AG09309 (cell line): Measurements from ENCODE around the gene AKAP8.
A peak's percentile ranks its signal among the peaks of the same experiment; 100 is the strongest.
"Not testable (repeated sequence)": the region's sequence is repeated elsewhere in the genome, so short reads cannot be mapped to it uniquely, and the experiment has no call there.

Experiments used
- DNase-seq: peaks from one replicate; pipeline ENCODE4 v3.0.0-alpha.2; 2010; ENCODE audit warnings: low read depth
- H3K4me3 ChIP-seq: 2 replicates; pipeline ENCODE4 v1.5.1; 2011; ENCODE audit warnings: mild to moderate bottlenecking, low read depth, low read length, moderate library complexity; ENCODE audit not compliant: control insufficient read depth
- TF ChIP-seq, protein P1 (sequence below): IDR thresholded peaks from 2 replicates; pipeline ENCODE4 v1.5.1; 2011; ENCODE audit warnings: mild to moderate bottlenecking, low read depth, low read length, inconsistent platforms; ENCODE audit not compliant: insufficient read depth, control insufficient read depth; ENCODE audit errors: missing control alignments

The AKAP8 gene

DNA sequence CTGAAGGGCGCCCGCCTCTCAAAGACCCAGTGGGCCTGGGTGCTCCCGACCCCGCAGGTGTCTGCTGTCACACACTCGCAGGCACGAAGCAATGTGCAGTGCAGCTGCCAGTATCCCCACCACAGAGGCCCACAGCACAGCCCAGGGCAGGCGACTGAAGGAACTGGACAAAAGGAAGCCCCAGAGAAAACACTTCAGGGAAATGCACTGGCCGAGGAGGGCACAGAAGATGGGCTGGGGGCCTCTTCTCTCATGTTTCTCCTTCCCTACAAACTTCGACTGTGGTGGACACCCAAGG is 10.0 kb downstream of the AKAP8 start:
- no peak for DNase-seq
- H3K4me3 ChIP-seq, result no peak overlapping the region
- TF ChIP-seq, protein P1, sequence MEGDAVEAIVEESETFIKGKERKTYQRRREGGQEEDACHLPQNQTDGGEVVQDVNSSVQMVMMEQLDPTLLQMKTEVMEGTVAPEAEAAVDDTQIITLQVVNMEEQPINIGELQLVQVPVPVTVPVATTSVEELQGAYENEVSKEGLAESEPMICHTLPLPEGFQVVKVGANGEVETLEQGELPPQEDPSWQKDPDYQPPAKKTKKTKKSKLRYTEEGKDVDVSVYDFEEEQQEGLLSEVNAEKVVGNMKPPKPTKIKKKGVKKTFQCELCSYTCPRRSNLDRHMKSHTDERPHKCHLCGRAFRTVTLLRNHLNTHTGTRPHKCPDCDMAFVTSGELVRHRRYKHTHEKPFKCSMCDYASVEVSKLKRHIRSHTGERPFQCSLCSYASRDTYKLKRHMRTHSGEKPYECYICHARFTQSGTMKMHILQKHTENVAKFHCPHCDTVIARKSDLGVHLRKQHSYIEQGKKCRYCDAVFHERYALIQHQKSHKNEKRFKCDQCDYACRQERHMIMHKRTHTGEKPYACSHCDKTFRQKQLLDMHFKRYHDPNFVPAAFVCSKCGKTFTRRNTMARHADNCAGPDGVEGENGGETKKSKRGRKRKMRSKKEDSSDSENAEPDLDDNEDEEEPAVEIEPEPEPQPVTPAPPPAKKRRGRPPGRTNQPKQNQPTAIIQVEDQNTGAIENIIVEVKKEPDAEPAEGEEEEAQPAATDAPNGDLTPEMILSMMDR, result no peak

DNA sequence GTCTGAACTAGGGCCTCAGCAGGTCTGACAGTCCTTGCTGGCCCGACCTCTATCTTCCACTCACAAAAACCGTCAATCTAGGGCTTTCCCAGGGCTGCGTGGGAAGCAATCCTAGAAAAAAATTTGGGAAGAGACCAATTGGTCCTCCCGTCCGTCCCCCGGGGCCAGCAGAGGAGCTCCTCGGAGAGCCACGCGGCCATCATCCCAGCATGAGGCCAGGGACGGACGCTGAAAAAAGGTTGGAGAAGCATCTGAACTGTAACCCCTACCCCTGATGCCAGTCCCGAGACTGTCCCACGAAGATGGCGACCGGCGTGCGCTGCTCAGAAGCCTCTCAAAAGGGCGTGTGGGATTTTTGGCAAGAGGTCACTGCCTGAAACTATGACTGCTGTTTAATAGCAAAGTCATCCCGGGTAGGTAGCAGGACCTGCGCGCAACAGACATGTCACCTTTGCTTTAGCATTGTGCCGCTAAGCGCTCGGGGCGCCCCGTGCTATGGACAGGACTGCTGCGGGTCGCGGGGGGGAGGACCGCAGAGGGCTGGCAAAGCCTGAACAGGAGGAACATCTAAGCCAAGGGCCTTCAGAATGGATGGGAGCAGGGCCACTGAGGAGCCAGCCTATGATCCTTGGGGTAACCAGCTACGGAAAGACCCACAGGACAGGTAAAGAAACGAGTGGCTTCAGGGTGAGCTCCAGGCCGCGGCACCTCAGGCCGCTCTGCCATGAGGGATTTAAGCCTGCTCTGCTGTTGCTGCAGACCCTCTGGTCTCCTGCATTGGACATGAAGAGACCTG is 10.6 kb downstream of the AKAP8 start:
- DNase-seq, result no peak
- H3K4me3 ChIP-seq, result no peak overlapping the region
- TF ChIP-seq, protein P1, result no peak

DNA sequence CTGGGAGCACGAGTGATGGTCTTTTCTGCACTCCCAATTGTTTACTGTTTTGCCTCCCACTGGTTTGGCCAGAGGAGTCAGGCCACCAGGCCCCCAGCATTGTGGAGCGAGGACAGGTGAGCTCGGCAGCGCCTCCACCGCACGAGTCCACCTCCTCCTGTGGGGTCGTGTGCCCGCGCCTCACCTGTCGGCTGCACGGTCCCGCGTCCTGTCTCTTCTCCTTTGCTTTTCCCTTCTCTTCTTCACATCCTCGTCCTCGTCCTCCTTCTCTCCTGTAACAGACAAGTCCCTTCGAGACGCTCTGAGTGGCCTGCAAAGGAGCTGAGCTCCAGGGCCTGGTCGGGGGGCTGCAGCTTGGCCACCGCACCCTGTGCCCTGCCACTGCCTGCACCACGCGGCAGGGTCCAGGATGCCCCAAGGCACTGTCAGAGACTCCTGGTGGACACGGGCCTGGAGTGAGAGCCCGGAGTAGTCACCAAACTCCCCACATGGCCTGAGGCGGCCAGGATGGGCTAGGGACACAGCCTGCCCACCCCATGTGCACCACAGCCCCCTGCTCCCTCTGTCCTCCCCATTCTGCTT is 11.4 kb downstream of the AKAP8 start:
- no peak for DNase-seq
- TF ChIP-seq, protein P1, result no peak
- no peak overlapping the region for H3K4me3 ChIP-seq

DNA sequence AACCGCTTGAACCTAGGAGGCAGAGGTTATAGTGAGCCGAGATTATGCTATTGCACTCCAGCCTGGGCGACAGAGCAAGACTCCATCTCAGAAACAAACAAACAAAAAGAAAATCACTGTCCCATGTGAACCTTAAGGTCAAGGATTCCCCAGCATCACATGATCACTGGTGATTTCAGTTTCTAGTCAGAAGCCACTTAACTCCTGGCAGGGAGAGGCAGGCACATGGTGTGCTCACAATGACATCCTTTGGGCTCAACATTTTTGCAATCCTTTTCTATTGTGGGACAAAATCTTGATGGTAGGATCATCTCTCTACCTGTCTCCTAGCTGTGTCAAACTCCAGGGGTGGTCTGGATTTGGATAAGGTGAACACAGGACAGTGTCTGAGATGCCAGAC is 12.1 kb downstream of the AKAP8 start:
- TF ChIP-seq, protein P1, result no peak
- no peak for DNase-seq
- H3K4me3 ChIP-seq, result no peak overlapping the region

DNA sequence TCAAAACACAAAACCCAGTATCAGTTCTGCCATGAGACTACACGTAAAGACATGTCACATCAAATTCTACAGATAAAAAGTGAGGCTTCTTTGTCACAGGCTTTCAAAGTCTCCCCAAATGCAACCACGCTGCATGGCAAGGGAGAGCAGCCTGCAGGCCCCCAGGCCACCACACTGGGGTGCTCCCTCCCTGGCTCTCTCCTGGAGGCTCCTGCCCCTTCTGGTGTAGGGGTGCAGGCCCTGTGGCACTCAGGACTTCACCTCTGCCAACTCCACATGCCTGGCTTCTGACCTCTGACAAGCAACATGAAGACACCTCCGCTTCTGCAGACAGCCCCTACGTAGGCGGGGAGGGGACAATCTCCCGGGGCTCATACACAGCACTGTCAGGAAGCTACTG is 14.3 kb downstream of the AKAP8 start:
- TF ChIP-seq, protein P1, result peak; percentile 14
- no peak for DNase-seq
- H3K4me3 ChIP-seq, result no peak overlapping the region

DNA sequence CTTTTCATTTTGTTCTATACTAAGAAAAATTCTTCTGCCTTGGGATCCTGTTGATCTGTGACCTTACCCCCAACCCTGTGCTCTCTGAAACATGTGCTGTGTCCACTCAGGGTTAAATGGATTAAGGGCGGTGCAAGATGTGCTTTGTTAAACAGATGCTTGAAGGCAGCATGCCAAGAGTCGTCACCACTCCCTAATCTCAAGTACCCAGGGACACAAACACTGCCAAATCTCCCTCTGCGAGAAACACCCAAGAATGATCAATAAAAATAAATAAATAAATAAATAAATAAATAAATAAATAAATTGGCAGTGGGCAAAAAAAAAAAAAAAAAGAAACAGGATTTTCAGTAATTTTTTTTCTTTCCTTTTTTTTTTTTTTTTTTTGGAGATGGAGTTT is 15.8 kb downstream of the AKAP8 start:
- DNase-seq, H3K4me3 ChIP-seq: not testable (repeated sequence)

DNA sequence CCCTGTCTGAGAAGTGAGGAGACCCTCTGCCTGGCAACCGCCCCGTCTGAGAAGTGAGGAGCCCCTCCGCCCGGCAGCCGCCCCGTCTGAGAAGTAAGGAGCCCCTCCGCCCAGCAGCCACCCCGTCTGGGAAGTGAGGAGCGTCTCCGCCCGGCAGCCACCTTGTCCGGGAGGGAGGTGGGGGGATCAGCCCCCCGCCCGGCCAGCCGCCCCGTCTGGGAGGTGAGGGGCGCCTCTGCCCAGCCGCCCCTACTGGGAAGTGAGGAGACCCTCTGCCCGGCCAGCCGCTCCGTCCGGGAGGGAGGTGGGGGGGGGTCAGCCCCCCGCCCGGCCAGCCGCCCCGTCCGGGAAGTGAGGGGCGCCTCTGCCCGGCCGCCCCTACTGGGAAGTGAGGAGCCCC is 16.5 kb downstream of the AKAP8 start:
- not testable (repeated sequence) for H3K4me3 ChIP-seq, DNase-seq

DNA sequence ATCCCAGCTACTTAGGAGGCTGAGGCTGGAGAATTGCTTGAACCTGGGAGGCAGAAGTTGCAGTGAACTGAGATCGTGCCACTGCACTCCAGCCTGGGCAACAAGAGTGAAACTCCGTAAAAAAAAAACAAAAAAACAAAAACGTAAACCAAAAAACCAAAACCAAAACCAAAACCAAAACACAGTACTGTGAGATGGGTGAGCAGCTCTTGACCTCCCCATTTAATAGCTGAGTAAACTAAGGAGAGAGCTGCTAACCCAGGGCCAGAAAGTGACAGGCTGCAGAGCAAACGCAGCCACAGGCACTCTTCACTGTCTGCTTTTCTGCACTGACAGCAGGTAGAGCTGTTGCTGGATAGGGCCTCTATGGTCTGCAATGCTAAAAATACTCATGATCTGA is 19.6 kb downstream of the AKAP8 start:
- not testable (repeated sequence) for H3K4me3 ChIP-seq, DNase-seq
